Inferior parietal cortex (tissue), 1 donor: ENCODE measurements around the gene TTC6.

Experiments used
- DNase-seq: peaks from one replicate; pipeline ENCODE4 v3.0.0-alpha.2; 2016; ENCODE audit errors: extremely low spot score

Gene TTC6

DNA sequence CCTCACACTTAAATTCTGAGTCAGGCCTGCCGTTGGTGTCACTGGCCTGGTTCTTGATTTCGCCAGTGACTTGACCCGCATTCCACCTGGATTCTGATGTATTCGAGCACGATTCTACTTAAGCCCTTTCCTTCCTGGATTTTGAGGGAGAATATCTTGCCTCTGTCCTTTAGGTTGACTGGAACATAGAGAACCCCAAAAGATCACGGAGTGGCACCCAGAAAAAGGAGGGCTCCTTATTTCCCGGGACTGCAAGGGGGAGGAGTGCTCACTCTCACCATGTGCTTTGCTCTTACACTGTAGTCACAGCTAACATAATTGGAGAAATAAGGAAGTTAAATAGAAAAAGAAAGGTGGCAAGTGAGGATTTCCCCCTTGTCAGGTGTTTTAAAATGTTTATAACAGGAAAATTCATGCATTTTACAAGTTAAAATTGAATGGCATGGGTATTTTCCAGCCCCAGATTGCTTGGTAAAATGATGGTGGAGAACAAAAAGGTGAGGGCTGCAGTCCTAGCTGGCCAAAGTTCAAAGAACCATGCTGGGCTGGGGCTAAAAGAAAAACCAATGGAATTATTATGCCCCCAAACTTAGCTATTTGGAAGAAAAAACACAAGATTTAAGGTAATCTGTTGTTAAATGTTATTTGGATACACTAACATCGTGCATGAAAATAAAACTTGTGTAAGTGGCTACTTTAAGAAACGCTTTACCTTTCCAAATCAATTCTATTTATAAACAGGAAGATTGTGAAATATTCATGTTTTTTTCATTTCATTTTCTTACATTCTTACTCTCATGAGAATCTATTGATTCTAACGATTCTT lies 9.2 kb upstream of the TTC6 start:
- DNase-seq: no peak

DNA sequence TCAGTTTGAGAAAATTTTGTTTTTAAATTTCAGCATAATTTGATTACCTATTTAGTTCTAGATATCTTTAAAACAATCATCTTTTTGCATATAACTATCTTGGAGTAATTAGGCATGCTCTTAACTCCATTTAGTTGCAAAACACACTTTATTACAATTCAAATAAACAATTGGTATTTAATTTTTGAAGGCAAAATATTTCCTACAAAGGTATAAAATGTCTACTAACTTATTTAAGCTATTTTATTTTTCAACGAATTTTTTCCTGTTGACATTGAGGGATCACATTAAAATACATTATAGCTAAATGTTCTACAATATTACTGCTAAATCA lies 8.7 kb upstream of the TTC6 start:
- no peak for DNase-seq

DNA sequence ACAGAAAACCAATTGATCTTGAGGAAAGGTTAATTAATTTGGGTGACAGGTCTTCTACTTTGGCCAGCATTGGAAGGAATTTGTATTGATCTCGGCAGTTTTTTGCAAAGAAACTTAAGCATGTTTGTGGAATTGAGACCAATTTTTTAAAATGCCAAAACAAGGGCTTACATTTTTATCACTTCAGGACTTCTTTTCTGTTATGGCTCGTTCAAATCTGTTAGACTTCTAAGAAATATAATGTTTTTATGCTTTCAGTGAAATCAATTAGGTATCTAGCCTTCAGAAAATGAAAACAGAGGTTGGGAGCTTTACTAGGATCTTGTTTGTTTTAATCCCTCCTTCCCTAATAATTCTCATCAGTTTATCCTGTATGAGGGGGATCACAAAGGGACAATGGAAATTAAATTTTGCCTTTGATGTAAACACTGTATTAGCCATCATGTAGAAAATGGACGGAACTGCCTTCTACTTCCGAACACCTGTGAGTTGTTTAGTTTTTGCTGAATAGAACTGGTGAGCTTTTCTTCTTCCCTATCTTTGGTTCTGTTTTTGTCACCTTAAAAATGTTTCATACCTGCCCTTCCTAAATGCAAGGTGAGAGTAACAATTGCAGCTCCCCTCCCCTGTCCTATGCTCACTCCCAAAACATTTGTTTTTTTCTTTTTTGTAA lies 8.2 kb upstream of the TTC6 start:
- DNase-seq: no peak

DNA sequence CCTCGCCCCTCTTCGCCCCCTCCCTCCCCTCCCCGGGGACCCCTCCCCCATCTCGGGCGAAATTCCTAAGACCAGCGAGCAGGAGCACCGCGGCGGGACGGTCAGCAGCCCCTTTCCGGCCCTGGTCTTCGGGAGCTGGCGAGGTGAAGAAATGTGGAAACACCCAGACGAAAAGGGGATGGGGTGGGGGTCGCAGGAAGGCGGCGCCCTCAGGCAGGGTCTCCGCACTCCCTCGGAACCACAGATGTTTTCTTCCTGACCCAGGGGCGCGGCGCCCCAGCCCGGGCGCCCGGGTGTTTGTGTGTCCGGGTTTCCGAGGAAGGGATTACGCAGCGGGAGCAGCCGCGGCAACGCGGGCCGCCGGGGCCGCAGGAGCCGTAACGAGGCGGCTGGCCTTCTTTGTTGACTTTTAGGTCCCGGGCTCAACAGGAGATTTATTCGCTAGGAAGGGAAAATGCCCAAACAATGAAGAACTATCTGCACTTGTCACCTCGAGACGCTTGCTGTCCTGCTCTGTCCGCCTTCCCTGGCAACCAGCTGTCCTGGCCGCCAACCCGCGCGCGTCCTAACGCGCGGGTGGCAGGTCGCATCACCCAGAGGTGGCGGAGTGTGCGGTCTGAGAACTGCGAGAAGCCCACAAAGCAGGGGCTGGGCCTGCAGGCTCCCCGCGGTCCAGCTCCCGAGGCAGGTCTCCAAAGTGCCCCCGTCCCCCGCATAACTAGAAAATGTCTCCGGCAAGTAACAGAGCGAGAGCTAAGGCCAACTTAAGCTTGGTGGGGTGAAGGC lies 7.4 kb upstream of the TTC6 start:
- DNase-seq: no peak

DNA sequence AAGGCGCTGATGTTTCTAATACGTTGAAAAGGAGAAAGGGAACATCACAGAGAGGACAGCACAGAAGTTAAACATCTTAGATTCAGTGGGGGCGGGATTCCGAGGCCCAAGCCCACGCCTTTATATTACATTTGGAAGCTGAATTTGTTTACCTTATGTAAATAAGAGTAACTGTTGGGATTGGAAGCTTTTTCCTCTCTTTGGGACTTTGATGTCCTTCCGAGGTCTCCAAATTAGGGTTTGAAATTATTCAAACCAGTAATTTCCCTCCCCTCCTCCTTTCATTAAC lies 6.8 kb upstream of the TTC6 start:
- no peak for DNase-seq

DNA sequence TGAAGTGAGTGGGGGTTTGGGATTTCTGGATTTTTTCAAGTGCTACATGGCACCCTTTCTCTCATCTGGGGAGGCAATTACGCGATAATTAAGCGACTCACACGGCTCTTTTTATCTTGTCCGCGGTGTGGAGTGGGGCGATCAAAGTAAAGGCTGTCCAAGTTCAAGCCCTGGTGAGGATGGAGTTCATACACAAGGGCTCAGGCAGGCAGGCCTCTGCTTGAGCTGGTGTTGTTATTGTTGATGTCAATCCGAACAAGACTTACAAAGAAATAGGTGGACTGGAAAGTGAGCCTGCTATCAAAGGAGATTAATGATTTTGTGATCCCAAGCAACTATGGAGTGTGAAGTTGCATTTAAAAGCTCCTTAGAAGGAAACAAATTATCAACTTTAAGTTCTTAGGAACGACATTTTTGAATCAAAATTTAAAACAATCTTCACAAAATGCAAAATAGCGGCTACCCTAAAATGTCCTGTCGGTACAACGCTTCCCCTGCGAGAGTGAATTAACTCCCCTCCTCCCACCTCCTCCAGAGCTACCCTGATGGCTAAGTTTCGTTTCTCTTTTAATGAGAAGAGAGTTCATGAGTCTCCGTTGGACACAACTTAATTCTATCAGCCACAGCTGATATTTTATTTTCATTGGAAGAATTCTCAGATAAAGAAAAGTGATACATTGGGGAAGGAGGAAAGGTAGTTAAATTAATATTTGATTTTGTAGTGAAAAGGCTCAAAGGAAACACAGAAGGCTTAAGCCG lies 6.3 kb upstream of the TTC6 start:
- DNase-seq: no peak

DNA sequence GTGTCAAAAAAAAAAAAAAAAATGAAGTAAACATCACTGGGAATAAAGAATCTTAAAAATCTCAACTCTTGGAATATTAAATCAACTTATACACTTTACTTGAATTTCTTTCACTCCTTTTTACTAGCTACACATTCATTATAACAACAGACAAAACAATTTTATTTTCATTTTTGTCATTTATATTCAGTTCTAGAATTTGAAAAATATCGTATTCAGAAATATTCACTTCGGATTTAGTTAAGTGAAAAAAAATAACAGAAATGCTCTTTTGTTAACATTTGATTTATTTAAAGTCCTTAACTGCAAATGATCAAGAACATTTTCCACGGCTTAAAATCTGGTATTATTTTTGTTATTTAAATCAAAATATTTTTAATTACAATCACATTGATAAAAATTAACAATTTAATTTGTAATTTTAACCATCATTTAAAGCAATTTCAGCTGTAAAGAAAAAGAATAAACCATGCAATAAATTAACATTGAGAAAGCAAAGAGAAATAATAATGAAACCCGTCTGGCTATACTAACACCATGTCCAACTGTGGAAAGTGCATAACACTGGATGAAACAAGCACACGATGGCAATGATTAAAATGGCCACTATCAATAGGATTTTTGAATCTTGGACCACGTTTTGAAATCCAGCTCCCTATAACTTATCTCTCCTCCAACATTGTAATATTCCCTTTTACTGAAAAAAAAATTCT lies 5.6 kb upstream of the TTC6 start:
- DNase-seq: no peak

DNA sequence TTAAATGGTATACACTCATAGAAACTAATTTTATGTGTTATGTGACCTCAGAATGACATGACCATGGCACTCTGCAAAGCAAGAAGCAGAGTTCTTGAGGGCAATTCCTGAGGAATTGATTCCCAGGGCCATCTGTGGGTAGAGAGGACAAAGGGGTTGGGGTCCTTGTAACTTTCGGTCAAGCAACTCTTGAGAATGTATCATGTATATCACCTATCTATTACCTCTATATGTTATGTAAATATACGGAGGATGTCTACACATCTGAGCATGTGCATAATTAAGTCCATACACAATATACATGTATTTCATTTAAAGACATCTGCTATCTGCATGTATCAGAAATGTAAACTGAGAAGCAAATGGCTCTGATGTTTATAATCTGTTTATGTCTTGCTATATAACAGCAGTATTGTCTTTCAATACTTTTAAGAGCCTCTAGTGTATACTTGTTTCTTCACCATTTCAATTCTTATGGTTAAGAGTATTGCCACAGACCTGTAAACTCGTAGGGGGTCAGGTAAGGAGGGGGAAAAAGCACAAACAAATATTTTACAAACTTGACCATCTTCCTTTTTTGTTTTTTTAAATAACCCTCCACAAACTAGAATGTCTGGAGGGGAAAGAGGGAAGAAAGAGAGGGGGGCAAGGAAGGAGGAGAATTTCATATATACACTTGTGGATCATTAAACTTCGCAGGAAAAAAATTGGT lies 4.8 kb upstream of the TTC6 start:
- no peak for DNase-seq

DNA sequence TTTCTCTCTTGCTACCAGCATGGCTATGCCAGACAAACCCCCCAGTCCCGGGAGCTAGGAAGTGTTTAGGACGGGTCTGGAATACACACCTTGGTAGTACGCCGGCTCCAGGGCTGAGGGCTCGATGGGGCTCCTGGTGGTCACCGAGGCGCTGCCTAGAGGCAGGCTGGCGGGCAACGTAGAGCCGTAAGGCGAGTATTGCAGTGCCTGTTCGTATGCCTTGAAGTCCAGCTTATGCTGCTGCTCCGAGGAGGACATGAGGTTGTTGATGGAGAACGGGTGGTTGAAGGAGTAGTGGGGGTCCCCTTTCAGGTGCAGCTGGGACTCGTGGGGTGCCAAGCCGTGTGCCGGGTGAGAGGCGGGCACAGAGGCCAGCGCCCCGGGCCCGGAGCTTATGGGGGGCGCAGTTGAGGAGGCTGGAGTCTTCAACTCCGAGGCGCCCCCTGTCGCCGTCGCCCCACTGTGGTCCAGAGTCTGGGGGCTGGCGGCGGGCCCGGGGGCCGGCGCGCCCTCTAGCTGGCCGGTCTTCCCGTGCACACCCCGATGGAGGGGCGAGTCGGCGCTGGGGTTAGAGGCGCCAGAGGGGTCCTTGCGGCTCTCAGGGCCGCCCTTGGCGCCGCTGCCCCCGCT lies 4.0 kb upstream of the TTC6 start:
- DNase-seq: no peak

DNA sequence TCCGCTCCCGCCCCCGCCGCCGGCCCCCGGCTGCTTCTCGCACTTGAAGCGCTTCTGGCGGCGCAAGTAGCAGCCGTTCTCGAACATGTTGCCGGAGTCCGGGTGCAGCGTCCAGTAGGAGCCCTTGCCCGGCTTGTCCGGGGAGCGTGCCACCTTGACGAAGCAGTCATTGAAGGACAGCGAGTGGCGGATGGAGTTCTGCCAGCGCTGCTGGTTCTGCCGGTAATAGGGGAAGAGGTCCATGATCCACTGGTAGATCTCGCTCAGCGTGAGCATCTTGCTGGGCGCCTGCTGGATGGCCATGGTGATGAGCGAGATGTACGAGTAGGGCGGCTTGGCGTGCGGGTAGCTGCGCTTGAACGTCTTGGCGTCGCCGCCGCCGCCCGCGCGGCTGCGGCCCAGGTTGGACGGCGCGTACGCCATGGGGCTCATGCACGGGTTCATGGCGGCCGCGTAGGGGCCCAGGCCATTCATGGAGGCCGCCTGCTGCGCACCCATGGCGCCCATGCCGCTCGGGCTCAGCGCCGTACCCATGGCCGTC lies 3.4 kb upstream of the TTC6 start:
- no peak for DNase-seq

DNA sequence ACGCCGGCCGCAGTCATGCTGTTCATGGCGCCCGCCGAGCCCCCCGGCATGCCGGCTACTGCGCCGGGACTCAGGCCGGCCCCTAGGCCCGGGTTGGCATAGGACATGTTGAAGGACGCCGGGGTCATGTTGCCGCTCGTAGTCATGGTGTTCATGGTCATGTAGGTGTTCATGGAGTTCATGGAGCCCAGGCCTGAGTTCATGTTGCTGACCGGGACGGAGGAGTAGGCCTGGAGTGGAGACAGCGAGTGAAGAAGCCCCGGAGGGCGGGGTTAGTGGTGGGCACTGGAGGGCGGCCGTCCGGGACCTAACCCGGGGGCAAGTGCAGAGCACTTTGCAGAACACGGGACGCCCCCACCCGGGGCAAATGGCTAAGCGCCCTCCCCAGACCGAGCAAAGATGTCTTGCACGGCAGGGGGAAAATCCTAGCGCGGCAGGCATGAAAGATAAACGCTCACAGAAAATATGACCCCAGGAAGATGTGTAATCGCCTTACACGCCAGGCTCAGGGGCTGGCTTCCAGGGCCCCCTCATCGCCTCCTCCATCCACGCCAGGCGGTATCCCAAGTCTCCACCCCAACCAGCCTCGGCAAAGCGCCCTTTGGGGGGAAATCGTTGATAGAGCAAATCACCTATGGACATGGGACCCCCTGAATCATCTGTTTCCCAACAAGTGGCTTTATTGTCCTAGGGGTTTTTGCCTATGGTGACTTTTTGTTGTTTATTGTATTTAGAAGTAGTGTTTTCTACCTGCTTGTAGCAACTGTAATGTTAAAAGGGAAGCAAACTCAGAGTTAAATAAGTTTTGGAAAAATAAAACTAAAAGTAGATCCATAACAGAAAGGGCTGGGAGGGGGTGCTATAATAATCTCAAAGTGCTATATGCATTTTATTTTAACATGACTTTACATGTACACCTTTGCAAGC lies 2.7 kb upstream of the TTC6 start:
- DNase-seq: no peak

DNA sequence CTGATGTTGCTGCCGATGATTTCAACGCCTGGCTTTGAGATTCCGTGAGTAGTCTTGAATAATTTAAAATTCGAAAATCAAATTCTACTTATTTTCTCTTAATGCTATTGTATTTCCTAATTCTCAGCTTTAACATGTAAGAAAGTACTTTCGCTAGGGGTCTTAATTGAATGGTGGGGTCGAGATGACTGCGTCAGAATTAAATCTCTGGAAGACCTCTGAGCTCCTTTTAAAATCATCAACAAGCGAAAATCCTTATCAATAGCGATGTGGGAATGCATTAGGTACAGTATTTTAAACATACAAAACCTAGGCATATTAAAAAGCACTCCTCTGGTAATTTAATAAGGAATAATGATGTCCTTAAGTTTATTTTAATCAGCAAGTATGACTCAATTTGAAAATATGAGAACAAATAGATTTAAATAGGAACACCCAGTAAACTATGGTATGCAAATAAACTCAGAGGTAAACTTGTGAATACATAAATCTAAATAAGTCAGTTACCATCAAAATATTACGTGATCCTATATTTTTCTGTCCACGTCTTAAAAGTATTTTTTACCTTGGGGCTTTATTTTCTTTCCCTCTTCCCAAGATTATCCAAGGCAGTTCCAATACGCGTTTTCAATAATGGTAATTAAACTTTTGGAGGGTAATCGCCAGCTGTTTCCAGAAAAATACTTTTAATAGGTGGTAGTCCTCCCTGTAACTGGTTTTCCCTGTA lies 1.8 kb upstream of the TTC6 start:
- DNase-seq: no peak

DNA sequence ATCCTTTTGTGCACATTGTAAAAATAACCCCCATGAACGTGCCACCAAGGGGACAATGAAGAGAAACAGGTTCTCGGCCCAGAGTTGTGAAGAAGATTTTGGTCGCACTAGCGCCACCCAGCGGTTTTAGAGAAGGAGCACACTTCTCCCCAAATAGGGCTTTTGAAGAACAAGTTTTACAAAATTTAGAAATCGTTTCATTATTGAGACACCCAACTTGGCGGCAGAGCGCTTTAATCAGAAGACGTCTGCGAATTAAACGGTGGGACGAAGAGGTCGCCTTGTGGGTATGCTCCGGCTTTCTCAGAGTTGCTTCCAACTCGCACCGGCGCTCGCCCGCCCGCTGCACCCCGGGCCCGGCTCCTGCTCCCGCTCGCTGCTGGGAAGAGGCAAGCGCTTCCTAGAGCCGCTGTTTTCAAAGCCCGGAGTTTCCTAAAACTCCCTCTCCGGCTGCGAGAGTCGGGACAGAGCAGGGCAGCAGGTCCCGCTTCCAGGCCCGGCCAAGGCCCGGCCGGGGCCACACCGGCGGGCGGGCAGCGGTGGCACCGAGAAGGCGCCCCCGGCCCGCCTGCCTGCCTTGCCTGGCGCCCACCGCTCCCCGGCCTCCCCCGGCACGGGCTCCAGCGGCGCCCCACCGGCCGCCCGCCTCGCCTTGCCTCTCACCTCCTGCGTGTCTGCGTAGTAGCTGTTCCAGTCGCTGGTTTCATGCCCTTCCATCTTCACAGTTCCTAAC lies 1.0 kb upstream of the TTC6 start:
- peak; percentile 39 for DNase-seq

DNA sequence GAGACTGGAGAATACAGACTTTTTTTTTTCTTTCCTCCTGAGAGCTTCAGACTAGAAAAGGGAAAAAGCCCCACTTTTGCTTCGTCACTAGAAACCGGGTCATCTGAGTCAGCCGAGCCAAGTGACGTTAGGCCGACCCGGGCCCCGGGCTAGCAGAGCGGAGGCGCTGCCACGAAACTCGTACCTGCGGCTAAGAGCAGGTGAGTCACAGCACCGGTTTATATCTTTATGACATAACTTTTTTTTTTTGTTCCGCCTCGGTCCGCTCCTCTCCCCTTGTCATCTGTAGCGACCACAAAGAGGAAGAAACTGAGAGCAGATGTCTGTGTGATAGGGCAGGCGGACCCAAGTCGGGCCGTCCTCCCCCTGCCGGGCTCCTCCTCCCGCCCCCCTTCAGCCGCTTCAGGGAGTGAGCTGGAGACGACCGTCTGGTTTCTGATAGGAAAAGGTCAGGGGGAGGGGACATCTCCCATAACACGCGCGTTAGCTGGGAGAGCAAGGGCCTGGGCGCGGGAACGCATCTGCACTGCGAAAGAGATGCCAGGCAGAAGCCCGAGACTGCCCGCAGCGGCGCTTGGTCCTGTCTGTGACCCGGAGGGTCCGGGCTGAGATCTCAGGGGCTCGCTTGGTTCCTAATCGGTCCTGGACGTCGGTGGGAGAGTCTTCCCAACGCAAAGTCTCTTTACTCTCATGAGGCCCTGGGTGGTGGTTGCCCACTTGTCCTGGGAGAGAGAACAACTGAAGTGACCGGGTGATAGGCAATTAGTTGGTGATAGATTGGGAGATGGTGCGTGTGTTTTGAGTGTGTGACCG lies 586 bp downstream of the TTC6 start:
- DNase-seq: no peak

DNA sequence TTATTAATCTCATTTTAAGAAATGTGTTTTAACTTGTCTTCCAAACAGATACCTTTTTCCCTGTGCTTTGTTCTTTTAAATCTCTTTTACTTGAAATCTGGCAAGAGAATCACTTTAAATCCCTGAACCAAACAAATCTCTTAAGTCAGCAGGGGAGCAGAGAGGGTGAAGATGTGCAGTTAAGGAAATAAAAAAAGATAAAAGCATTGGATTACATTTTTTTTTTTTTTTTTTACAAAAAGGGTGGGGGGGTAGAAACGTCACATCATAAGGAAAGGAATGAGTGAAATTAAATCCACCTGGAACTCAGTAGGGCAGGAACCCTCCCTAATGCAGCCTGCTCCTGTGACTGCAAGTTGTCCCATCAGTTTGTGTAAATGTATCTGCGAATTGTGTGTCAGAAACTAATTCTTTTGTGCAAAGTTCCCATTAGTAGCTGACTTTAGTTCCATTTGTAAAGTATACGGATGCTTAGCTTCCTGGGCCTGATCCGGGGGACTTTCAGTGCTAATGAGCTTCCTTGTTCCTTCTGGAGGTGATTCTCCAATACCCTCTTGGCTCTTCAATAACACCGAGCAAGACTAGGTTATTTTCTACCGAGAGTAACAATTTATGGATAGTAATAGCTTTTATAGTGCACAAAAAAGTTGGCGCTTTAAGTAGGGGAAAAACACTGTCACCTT lies 1.5 kb downstream of the TTC6 start:
- no peak for DNase-seq

DNA sequence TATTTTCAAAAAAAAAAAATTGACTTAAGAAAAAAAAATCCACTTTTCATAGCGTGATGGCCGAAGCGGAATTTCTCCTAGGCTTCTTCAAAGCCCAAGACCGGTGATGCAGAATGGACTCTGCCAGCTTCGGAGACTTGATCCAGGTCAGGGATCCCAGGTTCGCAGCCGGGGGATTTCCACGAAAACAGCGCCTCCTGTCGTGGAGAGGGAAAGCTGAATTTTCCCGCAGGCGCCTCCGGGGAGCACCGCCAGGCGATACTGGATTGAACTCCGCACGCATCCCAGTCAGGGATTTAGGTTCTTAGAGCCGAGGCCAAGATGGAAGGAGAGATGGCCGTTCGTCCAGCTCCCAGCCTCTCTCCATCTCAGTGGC lies 2.1 kb downstream of the TTC6 start:
- no peak for DNase-seq
